D721Med (cell line): ENCODE measurements around the gene OBSCN.

Experiments
- DNase-seq: peaks from one replicate; pipeline ENCODE4 v3.0.0; 2011; ENCODE audit warnings: low spot score; ENCODE audit not compliant: insufficient read length
- FAIRE-seq: peaks from 2 replicates; lab custom pipeline; 2011; peaks lifted over from hg19 to GRCh38; lab: Jason Lieb, UNC
- TF ChIP-seq, protein P1 (sequence below): IDR thresholded peaks from 2 replicates; pipeline ENCODE4 v1.5.1; 2012; ENCODE audit warnings: mild to moderate bottlenecking, control low read depth; ENCODE audit not compliant: insufficient read depth; ENCODE audit errors: missing control alignments

Gene OBSCN

GRCh38 chr1:228337711-228338520 lies 130.1 kb downstream of the OBSCN start:
- TF ChIP-seq, protein P1, sequence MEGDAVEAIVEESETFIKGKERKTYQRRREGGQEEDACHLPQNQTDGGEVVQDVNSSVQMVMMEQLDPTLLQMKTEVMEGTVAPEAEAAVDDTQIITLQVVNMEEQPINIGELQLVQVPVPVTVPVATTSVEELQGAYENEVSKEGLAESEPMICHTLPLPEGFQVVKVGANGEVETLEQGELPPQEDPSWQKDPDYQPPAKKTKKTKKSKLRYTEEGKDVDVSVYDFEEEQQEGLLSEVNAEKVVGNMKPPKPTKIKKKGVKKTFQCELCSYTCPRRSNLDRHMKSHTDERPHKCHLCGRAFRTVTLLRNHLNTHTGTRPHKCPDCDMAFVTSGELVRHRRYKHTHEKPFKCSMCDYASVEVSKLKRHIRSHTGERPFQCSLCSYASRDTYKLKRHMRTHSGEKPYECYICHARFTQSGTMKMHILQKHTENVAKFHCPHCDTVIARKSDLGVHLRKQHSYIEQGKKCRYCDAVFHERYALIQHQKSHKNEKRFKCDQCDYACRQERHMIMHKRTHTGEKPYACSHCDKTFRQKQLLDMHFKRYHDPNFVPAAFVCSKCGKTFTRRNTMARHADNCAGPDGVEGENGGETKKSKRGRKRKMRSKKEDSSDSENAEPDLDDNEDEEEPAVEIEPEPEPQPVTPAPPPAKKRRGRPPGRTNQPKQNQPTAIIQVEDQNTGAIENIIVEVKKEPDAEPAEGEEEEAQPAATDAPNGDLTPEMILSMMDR: no peak
- FAIRE-seq (no peak), DNase-seq (no peak)

GRCh38 chr1:228338521-228339051 lies 130.7 kb downstream of the OBSCN start:
- TF ChIP-seq, protein P1: no peak
- no peak for DNase-seq
- FAIRE-seq: no peak

DNA sequence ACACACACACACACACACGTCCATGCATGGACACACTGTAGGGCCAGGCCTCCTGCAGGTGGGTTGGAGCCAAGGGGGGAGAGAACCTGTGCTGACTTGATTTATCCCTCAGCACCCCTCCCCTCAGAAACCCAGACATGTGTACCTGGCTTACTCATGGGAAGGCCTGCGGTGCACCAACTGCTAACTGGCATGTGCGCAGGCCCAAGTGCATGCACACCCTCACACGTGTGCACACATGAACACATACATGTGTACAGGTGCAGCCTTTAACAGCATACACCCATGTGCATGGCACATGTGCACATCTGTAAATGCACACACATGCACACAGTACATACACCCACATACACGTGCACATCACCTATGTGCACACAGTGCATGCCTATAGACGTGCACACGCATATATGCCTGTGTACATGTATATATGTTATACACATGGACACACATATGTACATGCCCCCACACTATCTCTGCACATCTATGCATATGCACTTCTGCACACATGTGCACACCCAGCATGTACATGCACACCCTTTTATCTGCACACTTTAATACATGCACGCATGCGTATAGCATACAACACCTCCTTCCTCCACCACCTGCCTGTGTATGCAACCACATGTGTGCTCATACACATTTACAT lies 131.3 kb downstream of the OBSCN start:
- DNase-seq: no peak
- no peak for FAIRE-seq
- TF ChIP-seq, protein P1: no peak

DNA sequence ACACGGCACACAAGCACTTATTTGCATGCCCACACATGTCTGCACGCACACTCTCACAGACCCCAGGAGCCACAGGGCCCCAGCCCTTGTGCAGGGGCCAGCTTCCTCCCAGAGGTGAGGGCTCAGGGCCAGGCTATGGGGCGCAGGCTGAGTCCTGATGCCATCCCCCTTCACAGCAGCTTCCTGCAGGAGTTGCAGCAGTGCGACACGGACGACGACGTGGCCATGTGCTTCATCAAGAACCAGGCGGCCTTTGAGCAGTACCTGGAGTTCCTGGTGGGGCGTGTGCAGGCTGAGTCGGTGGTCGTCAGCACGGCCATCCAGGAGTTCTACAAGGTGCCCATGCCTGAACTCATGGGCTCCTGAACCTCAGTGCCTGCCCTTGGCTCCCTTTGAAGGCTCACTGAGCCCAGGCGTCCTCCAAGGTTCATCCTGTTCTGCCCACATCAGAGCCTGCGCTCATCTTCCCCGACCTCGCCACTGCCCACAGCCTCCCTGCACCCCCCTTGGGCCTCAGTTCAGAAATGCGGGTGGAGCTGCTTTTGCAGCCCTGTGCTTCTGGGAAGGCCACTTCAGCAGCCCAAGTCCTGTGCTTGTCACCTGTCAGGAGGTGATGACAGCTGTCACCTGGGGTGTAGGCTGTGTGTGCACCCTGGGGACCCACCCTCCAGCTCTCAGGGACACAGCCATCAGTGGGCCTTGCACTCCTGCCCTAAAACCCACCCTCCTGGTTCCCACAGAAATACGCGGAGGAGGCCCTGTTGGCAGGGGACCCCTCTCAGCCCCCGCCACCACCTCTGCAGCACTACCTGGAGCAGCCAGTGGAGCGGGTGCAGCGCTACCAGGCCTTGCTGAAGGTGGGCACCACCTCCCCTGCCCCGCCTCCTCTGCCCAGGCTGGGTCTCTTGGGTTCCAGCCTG lies 132.2 kb downstream of the OBSCN start:
- no peak for FAIRE-seq
- no peak for DNase-seq
- TF ChIP-seq, protein P1: no peak

DNA sequence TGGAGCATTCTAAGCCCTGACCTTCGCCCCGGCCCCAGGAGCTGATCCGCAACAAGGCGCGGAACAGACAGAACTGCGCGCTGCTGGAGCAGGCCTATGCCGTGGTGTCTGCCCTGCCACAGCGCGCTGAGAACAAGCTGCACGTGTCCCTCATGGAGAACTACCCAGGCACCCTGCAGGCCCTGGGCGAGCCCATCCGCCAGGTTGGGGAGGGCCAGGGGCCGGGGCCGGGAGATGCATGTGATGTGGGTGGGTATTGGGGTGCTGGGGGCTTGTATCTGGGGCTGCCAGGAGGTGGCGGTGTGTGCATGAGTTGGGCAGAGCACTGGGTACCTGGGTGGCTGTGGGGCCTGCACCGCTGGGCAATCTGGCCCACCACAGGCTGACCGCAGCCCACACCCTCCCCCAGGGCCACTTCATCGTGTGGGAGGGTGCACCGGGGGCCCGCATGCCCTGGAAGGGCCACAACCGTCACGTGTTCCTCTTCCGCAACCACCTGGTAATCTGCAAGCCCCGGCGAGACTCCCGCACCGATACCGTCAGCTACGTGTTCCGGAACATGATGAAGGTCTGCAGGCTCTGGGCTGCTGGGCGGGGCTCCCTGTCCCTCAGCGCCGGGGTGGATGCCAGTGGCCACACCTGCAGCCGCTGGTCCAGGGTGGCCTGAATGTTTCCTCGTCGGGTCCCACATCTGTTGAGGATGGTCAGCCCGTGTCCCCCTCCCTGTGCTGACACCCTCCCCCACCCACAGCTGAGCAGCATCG lies 133.0 kb downstream of the OBSCN start:
- TF ChIP-seq, protein P1: peak; percentile 4
- DNase-seq (no peak), FAIRE-seq (no peak)

- TF ChIP-seq, protein P1: no peak
- no peak for DNase-seq
- FAIRE-seq: no peak
Measured at GRCh38 chr1:228341450-228341813, 133.6 kb downstream of the OBSCN start.
